Smooth muscle cell (in vitro differentiated cells): Measurements from ENCODE around the gene GPD2. TPM values are rescaled to one million over a fixed set of nuclear protein-coding genes. Genes with fewer than 3 reads are reported as not detected.

Experiments
- DNase-seq: peaks from one replicate; lab custom pipeline; 2025; ENCODE audit not compliant: unreplicated experiment; lab: John Stamatoyannopoulos, UW
- H2AFZ ChIP-seq: fragments of 200-600 bp; sonication (generic); 2 replicates; pipeline ENCODE4 v1.6.0; 2016; ENCODE audit warnings: antibody characterized with exemption, low read depth, mild to moderate bottlenecking
- H3F3A ChIP-seq: fragments of 200-600 bp; sonication (generic); 2 replicates; pipeline ENCODE4 v1.6.0; 2017; ENCODE audit warnings: antibody characterized with exemption, low read depth
- H3K27ac ChIP-seq: fragments of 200-600 bp; sonication (generic); 2 replicates; pipeline ENCODE4 v1.5.1; 2016; ENCODE audit warnings: low read depth, mild to moderate bottlenecking
- H3K27me3 ChIP-seq: fragments of 200-600 bp; sonication (generic); 2 replicates; pipeline ENCODE4 v1.6.1; 2016; ENCODE audit warnings: low read depth, mild to moderate bottlenecking
- H3K36me3 ChIP-seq: fragments of 200-600 bp; sonication (generic); 2 replicates; pipeline ENCODE4 v1.5.1; 2016; ENCODE audit warnings: low read depth
- H3K4me1 ChIP-seq: fragments of 200-600 bp; sonication (generic); 2 replicates; pipeline ENCODE4 v1.5.1; 2016; ENCODE audit warnings: low read depth
- H3K4me2 ChIP-seq: fragments of 200-600 bp; sonication (generic); 2 replicates; pipeline ENCODE4 v1.6.0; 2016; ENCODE audit warnings: mild to moderate bottlenecking
- H3K4me3 ChIP-seq: fragments of 200-600 bp; sonication (generic); 2 replicates; pipeline ENCODE4 v1.5.1; 2016; ENCODE audit warnings: mild to moderate bottlenecking
- H3K79me2 ChIP-seq: fragments of 200-600 bp; sonication (generic); 2 replicates; pipeline ENCODE4 v1.6.0; 2016; ENCODE audit warnings: low read depth, mild to moderate bottlenecking
- H3K9ac ChIP-seq: fragments of 200-600 bp; sonication (generic); 2 replicates; pipeline ENCODE4 v1.6.0; 2016; ENCODE audit warnings: low read depth
- H3K9me3 ChIP-seq: fragments of 200-600 bp; sonication (generic); replicated peaks from 2 replicates; pipeline ENCODE4 v1.5.1; 2016; ENCODE audit warnings: low read depth
- H4K20me1 ChIP-seq: fragments of 200-600 bp; sonication (generic); 2 replicates; pipeline ENCODE4 v1.6.0; 2016; ENCODE audit warnings: low read depth
- CTCF ChIP-seq: fragments of 200-600 bp; sonication (generic); IDR thresholded peaks from 2 replicates; pipeline ENCODE4 v1.5.1; 2017; ENCODE audit warnings: borderline replicate concordance, mild to moderate bottlenecking, antibody characterized with exemption; ENCODE audit not compliant: insufficient read depth, poor library complexity, severe bottlenecking
- WGBS: methylation state at CpG from one replicate; pipeline ENCODE4 v1.1.7; 2016; ENCODE audit warnings: low lambda C conversion rate; 5-methylcytosine and 5-hydroxymethylcytosine counted together
- polyA plus RNA-seq: library from polyadenylated mRNA; unstranded; fragments of >200 nt; fragmentation: Nextera tagmentation; extraction: Ambion mirVana; gene quantifications from 2 replicates; pipeline ENCODE4 v1.2.1, GENCODE V29; 2016
- total RNA-seq: library from RNA; depleted of rRNA; stranded (reverse); fragments of >200 nt; gene quantifications from 2 replicates; pipeline ENCODE4 v1.2.3, GENCODE V29; 2014

Gene GPD2
- 25.8 and 26.2 TPM in 2 replicates for total RNA-seq
- polyA plus RNA-seq, result 3.4 and 5.6 TPM in 2 replicates

DNA sequence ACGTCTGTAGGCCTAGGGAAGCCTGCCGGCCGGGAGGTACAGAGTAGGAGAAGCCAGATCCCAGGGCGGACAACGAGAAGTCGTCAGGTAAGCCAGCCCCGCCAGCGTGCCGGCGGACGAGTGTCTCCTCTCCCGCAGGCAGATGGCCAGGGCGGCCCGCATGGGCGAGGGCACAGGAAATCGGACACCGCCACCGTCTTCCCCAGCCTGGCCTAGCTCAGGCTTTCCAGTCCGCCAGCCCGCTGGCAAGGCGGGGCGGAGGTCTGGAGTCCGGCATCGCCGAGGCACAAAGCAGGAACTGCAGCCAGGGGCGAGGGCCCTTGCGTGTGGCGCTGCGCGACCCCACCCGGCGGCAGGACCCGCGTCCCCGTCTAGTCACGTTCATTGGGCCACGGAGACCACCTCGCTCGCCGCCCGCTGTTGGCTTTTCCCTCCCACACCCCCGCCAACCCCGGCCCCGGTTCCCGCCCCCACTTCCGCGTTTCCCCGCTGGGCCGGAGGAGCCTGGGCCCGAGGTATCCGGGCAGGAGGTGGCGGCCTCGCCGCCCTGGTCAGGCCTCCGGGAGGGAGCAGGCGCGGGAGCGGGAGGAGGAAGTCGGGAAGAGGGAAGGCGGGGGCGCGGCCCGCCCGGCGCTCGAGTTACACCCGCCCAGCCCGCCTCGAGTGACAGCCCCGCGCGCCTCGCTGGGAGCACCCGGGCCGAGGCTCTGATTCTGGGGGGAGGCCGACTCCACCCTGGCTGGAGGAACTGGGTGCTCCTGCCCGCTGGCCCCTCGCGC is at the start of gene GPD2:
Gene GPD2 (plus strand): TSS at position 662 of the 779 bp plus-strand sequence. CDS start 39,727 bp downstream, outside the sequence.
- no peaks in the 10 kb centered on the region for H4K20me1 ChIP-seq
- no peak for TF ChIP-seq CTCF
- H3K9ac ChIP-seq, result peak within 1 kb of the TSS; percentile 90
- no peaks in the 10 kb centered on the region for H3K36me3 ChIP-seq
- peak within 1 kb of the TSS; percentile 76 for H3K4me3 ChIP-seq
- H3F3A ChIP-seq, result no peaks in the 10 kb centered on the region
- peak within 1 kb of the TSS; percentile 84 for H2AFZ ChIP-seq
- no peaks in the 10 kb centered on the region for H3K27me3 ChIP-seq
- H3K4me2 ChIP-seq, result peak within 1 kb of the TSS; percentile 93
- DNase-seq, result peak; percentile 67
- WGBS, result 1% methylated on average over 47 of the region's 79 CpGs
- peak within 1 kb of the TSS; percentile 93 for H3K27ac ChIP-seq
- peaks cover 27% of the 10 kb centered on the region for H3K79me2 ChIP-seq
- peaks cover 27% of the 10 kb centered on the region for H3K4me1 ChIP-seq
- H3K9me3 ChIP-seq, result no peaks in the 10 kb centered on the region

- Histone ChIP-seq H3K27me3 (no peaks in the 10 kb centered on the region), H3K4me2 (no peak overlapping the region), H2AFZ (no peak overlapping the region), H3K79me2 (no peaks in the 10 kb centered on the region), H3K36me3 (no peaks in the 10 kb centered on the region), H3K9me3 (no peaks in the 10 kb centered on the region), H4K20me1 (no peaks in the 10 kb centered on the region), H3F3A (no peaks in the 10 kb centered on the region), H3K27ac (no peak overlapping the region), H3K4me3 (no peak overlapping the region), H3K4me1 (no peaks in the 10 kb centered on the region), H3K9ac (no peak overlapping the region)
- TF ChIP-seq CTCF, result no peak
- 95% methylated on average over 26 of the region's 26 CpGs for WGBS
- DNase-seq, result no peak
Observed at GRCh38 chr2:156394033-156394741, 42.0 kb upstream of the GPD2 start.

DNA sequence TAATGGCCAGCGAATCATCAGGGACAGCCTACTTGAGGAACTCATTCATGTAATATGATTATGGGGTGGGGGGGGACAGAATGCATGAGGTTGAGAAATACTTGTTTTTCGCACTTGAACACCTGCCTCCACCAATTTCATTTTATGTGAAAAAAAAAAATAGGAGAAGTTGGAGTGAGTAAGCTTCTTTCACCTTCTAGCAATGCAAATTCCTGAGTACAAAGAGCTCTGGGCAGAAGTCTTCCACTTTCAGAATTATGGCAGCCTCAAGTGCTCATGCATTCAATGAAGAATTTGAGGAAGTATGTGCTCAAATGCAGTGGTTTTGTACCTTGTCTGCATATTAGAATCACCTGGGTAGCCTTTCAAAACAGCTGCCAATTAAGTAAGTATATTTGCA is 40.1 kb upstream of the GPD2 start:
- no peak overlapping the region for H3K27ac ChIP-seq
- no peak overlapping the region for H3K4me3 ChIP-seq
- no peak for DNase-seq
- TF ChIP-seq CTCF, result no peak
- H3K9ac ChIP-seq, result no peak overlapping the region
- H4K20me1 ChIP-seq, result no peaks in the 10 kb centered on the region
- no peaks in the 10 kb centered on the region for H3K9me3 ChIP-seq
- H2AFZ ChIP-seq, result no peak overlapping the region
- no peaks in the 10 kb centered on the region for H3K27me3 ChIP-seq
- WGBS, result 88% methylated on average over 2 of the region's 2 CpGs
- H3K4me2 ChIP-seq, result no peak overlapping the region
- no peaks in the 10 kb centered on the region for H3K79me2 ChIP-seq
- H3K4me1 ChIP-seq, result no peaks in the 10 kb centered on the region
- no peaks in the 10 kb centered on the region for H3F3A ChIP-seq
- H3K36me3 ChIP-seq, result no peaks in the 10 kb centered on the region
